Kidney (tissue), 14 donors: ENCODE measurements around the gene SYS1. TPM values are rescaled to one million over a fixed set of nuclear protein-coding genes. Genes with fewer than 3 reads are reported as not detected.

Experiments
- DNase-seq, 5 donors: peaks; one replicate each; pipeline ENCODE4 v3.0.0-alpha.2; 2013 to 2020
- FAIRE-seq: peaks from 2 replicates; lab custom pipeline; 2012; peaks lifted over from hg19 to GRCh38; lab: Jason Lieb, UNC
- H3K27ac ChIP-seq, 2 donors: one replicate each; pipeline ENCODE4 v1.7.0; 2013; ENCODE audit warnings: low read depth in 2 of 2, low read length in 2 of 2, inconsistent platforms in 1 of 2
- H3K27me3 ChIP-seq: one replicate; pipeline ENCODE4 v1.7.1; 2013; ENCODE audit warnings: low read length, inconsistent platforms; ENCODE audit not compliant: control insufficient read depth, insufficient read depth
- H3K36me3 ChIP-seq, 3 donors: one replicate each; pipeline versions ENCODE4 v1.7.0 to v1.7.1; 2013; ENCODE audit warnings: low read length in 3 of 3, control low read depth in 1 of 3, inconsistent platforms in 1 of 3; ENCODE audit not compliant: insufficient read depth in 3 of 3, control insufficient read depth in 2 of 3
- H3K4me1 ChIP-seq, 3 donors: one replicate each; pipeline versions ENCODE4 v1.7.0 to v1.7.1; 2013; ENCODE audit warnings: low read length in 3 of 3, inconsistent platforms in 1 of 3, low read depth in 1 of 3; ENCODE audit not compliant: control insufficient read depth in 2 of 3, insufficient read depth in 2 of 3
- H3K4me3 ChIP-seq, 3 donors: one replicate each; pipeline versions ENCODE4 v1.7.0 to v1.8.1; 2013; ENCODE audit warnings: low read length in 3 of 3, control low read depth in 1 of 3, inconsistent platforms in 1 of 3
- H3K9ac ChIP-seq, 3 donors: one replicate each; pipeline versions ENCODE4 v1.7.0 to v1.7.1; 2013; ENCODE audit warnings: low read length in 3 of 3, control low read depth in 1 of 3, inconsistent platforms in 1 of 3
- H3K9me3 ChIP-seq, 3 donors: one replicate each; pipeline versions ENCODE4 v1.7.0 to v1.7.1; 2013; ENCODE audit warnings: low read length in 3 of 3, control low read depth in 1 of 3, inconsistent platforms in 1 of 3; ENCODE audit not compliant: control insufficient read depth in 2 of 3, insufficient read depth in 1 of 3
- intact Hi-C: fragments of 100-400 bp; cut with DNase I; formaldehyde crosslinking; loops from one replicate; pipeline ENCODE4 v1.11.1; 2022
- polyA plus RNA-seq: library from polyadenylated mRNA; stranded (reverse); fragments of 350-450 nt; fragmentation: Illumina TruSeq; extraction: RNeasy Lipid Tissue Mini Kit (QIAGEN cat#74804); gene quantifications from one replicate; pipeline ENCODE4 v1.2.3, GENCODE V29; 2014; ENCODE audit warnings: low read depth, low replicate concordance; ENCODE audit not compliant: insufficient read depth
- total RNA-seq: library from RNA; stranded (reverse); fragmentation: NEBNext Ultra II Directional; extraction: Animal tissue kit (Norgen Biotek cat#: 25700); gene quantifications from one replicate; pipeline ENCODE4 v1.2.1, GENCODE V29; 2021
- TF ChIP-seq, protein P1 (sequence below): IDR thresholded peaks from 3 replicates; pipeline ENCODE4 v1.5.1; 2012; ENCODE audit warnings: mild to moderate bottlenecking, moderate library complexity, borderline replicate concordance; ENCODE audit not compliant: insufficient read depth; ENCODE audit errors: extremely low read depth
- donor health status: control.
- donor health status: control.
- donor health status: control.
- donor health status: control.
- donor health status: control.
- donor health status: DM: yes; HTN: yes; CAD: no.
- donor health status: Normal renal cell carcinoma (clear cell type).

Gene SYS1
- total and polyA plus RNA-seq, 2 donors from 2014 or later: 38.7 to 39.8 TPM

DNA sequence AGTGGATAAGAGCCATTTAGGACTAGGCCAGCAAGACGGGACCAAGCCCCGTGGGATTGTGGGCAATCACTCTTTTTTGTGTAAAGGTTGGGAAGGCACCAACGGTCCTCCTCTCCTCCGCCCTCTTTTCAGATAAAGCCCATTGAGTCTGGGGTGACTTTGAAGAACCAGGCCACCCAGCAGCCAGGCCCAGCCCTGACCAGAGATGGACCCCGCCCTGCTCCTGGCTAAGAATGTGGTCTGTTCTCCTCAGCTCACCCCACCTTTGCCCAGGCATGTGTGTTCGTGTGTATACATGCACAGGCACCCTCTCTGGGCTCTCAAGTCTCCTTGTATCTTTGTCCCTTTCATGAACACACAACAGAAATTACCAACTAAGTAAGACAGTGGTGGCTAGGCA, 23.9 kb upstream of the SYS1 start:
- DNase-seq (no peak), FAIRE-seq (no peak)
- no peaks in the 10 kb centered on the region for H3K27me3 ChIP-seq
- H3K36me3 ChIP-seq: peaks cover 2 to 29% (median 5%) of the 10 kb centered on the region in 3 donors
- peak overlapping the region in 2 of 3 donors; percentile 53 to 100 for H3K9ac ChIP-seq
- H3K9me3 ChIP-seq: no peaks in the 10 kb centered on the region
- peak overlapping the region in 2 of 3 donors; percentile 20 to 85 for H3K4me3 ChIP-seq
- TF ChIP-seq, protein P1, sequence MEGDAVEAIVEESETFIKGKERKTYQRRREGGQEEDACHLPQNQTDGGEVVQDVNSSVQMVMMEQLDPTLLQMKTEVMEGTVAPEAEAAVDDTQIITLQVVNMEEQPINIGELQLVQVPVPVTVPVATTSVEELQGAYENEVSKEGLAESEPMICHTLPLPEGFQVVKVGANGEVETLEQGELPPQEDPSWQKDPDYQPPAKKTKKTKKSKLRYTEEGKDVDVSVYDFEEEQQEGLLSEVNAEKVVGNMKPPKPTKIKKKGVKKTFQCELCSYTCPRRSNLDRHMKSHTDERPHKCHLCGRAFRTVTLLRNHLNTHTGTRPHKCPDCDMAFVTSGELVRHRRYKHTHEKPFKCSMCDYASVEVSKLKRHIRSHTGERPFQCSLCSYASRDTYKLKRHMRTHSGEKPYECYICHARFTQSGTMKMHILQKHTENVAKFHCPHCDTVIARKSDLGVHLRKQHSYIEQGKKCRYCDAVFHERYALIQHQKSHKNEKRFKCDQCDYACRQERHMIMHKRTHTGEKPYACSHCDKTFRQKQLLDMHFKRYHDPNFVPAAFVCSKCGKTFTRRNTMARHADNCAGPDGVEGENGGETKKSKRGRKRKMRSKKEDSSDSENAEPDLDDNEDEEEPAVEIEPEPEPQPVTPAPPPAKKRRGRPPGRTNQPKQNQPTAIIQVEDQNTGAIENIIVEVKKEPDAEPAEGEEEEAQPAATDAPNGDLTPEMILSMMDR: no peak
- peaks cover 6 to 74% (median 59%) of the 10 kb centered on the region in 3 donors for H3K4me1 ChIP-seq
- H3K27ac ChIP-seq: peak overlapping the region; percentile 96 to 99
- intact Hi-C loops: no loop called here

DNA sequence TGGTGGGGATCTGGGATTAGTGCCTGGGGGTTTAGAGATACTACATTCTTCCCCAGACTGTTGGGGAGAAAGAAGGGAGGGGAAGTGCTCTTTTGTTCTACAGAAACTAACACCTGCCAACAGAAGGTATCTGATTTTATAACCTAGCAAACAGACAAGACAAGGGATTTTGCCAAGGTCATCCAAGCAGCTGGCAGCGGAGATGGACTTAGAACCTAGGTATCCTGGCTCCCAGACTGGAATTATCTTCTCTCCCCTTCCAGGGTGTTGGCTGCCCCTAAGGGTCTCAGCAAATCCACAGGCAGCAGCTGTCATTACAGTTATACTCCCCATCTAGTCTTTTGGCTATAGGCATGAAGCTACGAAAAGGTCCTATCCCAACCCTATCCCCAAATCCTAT, 23.2 kb upstream of the SYS1 start:
- H3K36me3 ChIP-seq: peaks cover under 1 to 27% (median 4%) of the 10 kb centered on the region in 3 donors
- intact Hi-C loops: no loop called here
- H3K27me3 ChIP-seq: no peaks in the 10 kb centered on the region
- H3K27ac ChIP-seq: peak overlapping the region; percentile 96 to 99
- peak overlapping the region in 1 of 3 donors; percentile 100 for H3K9ac ChIP-seq
- DNase-seq (no peak), FAIRE-seq (no peak)
- no peaks in the 10 kb centered on the region for H3K9me3 ChIP-seq
- peaks cover 6 to 78% (median 61%) of the 10 kb centered on the region in 3 donors for H3K4me1 ChIP-seq
- TF ChIP-seq, protein P1: no peak
- peak overlapping the region in 2 of 3 donors; percentile 16 to 85 for H3K4me3 ChIP-seq

DNA sequence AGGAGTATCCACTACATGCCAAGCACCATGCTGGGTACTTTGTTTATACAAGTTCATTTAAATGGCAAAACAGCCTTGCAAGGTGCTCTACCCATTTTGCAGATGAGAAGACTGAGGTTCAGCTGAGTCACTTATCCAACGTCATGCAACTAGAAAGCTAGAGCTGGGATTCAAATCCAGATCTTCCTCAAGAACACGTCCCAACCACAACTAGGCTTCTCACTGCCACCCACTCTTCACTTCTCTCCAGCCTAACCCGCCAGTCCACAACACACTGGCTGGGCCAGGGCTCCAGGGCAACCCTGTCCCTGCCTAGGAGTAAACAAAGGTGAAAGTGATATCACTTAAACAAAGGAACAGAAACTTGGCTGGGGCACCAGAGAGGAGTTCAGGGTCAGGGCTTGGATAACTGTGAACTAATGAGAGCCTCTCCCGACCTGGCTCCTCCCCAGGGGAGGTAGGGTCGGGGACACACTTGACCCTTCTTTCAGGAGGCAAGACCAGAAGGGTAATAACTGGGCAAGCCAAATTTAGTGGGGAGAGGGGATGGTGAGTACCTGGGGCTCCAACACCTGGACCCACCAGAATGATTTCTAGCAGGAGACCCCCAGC, 22.6 kb upstream of the SYS1 start:
- TF ChIP-seq, protein P1: no peak
- DNase-seq: peak in 1 of 5 donors; percentile 48
- no peaks in the 10 kb centered on the region for H3K27me3 ChIP-seq
- FAIRE-seq: no peak
- H3K9ac ChIP-seq: peak overlapping the region in 1 of 3 donors; percentile 100
- intact Hi-C loops: no loop called here
- H3K9me3 ChIP-seq: no peaks in the 10 kb centered on the region
- H3K36me3 ChIP-seq: peaks cover 0 to 23% (median 3%) of the 10 kb centered on the region in 3 donors
- H3K4me3 ChIP-seq: peak overlapping the region in 1 of 3 donors; percentile 85
- peaks cover 6 to 79% (median 61%) of the 10 kb centered on the region in 3 donors for H3K4me1 ChIP-seq
- H3K27ac ChIP-seq: peak overlapping the region; percentile 96 to 99
